B cell (primary cell): ENCODE data around the gene ATP12A.

Experiments used
- CTCF ChIP-seq: fragments of 200-600 bp; IDR thresholded peaks from one replicate; pipeline ENCODE4 v1.8.0; 2022; ENCODE audit warnings: antibody characterized with exemption, mild to moderate bottlenecking
- EZH2 ChIP-seq: IDR thresholded peaks from 2 replicates; pipeline ENCODE4 v1.6.1; 2012; ENCODE audit warnings: borderline replicate concordance, low read depth, mild to moderate bottlenecking, moderate library complexity, low read length; ENCODE audit not compliant: insufficient read depth, poor library complexity, severe bottlenecking

- TF ChIP-seq CTCF (no peak), EZH2 (no peak)
Observed at GRCh38 chr13:24662195-24663088, 17.8 kb upstream of the ATP12A start.
